ENCODE data around the gene FAM120C.
A peak's percentile ranks its signal among the peaks of the same experiment; 100 is the strongest.

Gene FAM120C

GRCh38 chrX:54063361-54063760, 119.7 kb downstream of the FAM120C start:
- no peaks in the 10 kb centered on the region for H3K4me1 Mint-ChIP-seq
- DNase-seq, result no peak
- peaks cover 59% of the 10 kb centered on the region for H3K9me3 Mint-ChIP-seq
- no peak overlapping the region for H3K4me3 Mint-ChIP-seq
- TF ChIP-seq, protein P1, sequence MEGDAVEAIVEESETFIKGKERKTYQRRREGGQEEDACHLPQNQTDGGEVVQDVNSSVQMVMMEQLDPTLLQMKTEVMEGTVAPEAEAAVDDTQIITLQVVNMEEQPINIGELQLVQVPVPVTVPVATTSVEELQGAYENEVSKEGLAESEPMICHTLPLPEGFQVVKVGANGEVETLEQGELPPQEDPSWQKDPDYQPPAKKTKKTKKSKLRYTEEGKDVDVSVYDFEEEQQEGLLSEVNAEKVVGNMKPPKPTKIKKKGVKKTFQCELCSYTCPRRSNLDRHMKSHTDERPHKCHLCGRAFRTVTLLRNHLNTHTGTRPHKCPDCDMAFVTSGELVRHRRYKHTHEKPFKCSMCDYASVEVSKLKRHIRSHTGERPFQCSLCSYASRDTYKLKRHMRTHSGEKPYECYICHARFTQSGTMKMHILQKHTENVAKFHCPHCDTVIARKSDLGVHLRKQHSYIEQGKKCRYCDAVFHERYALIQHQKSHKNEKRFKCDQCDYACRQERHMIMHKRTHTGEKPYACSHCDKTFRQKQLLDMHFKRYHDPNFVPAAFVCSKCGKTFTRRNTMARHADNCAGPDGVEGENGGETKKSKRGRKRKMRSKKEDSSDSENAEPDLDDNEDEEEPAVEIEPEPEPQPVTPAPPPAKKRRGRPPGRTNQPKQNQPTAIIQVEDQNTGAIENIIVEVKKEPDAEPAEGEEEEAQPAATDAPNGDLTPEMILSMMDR (IDR thresholded peaks at IDR 0.05), result no peak
- H3K27me3 Mint-ChIP-seq (ENCODE audit: low read depth, poor library complexity), result no peaks in the 10 kb centered on the region
- H3K36me3 Mint-ChIP-seq (ENCODE audit: low read depth), result peaks cover 12% of the 10 kb centered on the region
- no peak overlapping the region for H3K27ac Mint-ChIP-seq

DNA sequence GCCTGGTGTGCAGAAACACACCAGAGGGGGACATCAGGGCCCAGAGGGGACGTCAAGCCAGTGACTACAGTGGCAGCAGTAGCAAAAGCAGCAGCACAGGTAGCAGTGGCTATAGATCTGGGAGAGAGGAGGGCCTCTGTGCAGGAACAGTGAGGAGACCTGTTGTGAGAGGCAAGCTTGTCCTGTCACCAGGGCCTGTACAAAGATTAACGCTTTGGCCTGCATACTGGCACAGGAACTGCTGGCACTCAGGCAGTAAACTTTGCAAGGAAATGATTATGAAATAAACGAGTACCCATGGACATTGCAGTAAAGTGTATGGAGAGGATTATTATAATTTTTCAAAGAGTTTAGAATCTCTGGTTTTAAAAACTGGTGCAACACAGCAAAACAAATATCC, 133.3 kb downstream of the FAM120C start:
- H3K9me3 Mint-ChIP-seq, result peaks cover 76% of the 10 kb centered on the region
- no peak overlapping the region for H3K27ac Mint-ChIP-seq
- H3K4me3 Mint-ChIP-seq, result no peak overlapping the region
- TF ChIP-seq, protein P1 (IDR thresholded peaks at IDR 0.05), result no peak
- H3K4me1 Mint-ChIP-seq, result peaks cover 19% of the 10 kb centered on the region
- H3K36me3 Mint-ChIP-seq (ENCODE audit: low read depth), result peaks cover 18% of the 10 kb centered on the region
- DNase-seq, result no peak
- peaks cover 6% of the 10 kb centered on the region for H3K27me3 Mint-ChIP-seq (ENCODE audit: low read depth, poor library complexity)

- Mint-ChIP-seq H3K9me3 (peaks cover 71% of the 10 kb centered on the region), H3K27me3 (ENCODE audit: low read depth, poor library complexity) (peaks cover 6% of the 10 kb centered on the region), H3K36me3 (ENCODE audit: low read depth) (peaks cover 9% of the 10 kb centered on the region), H3K4me3 (no peak overlapping the region), H3K4me1 (peaks cover 19% of the 10 kb centered on the region), H3K27ac (no peak overlapping the region)
- TF ChIP-seq, protein P1 (IDR thresholded peaks at IDR 0.05), result no peak
- DNase-seq, result no peak
Observed at GRCh38 chrX:54048412-54048811, 134.6 kb downstream of the FAM120C start.

- H3K4me1 Mint-ChIP-seq, result peaks cover 24% of the 10 kb centered on the region
- TF ChIP-seq, protein P1 (IDR thresholded peaks at IDR 0.05), result no peak
- peaks cover 2% of the 10 kb centered on the region for H3K27me3 Mint-ChIP-seq (ENCODE audit: low read depth, poor library complexity)
- H3K27ac Mint-ChIP-seq, result peak overlapping the region; percentile 99
- peaks cover 71% of the 10 kb centered on the region for H3K9me3 Mint-ChIP-seq
- DNase-seq, result no peak
- peaks cover 2% of the 10 kb centered on the region for H3K36me3 Mint-ChIP-seq (ENCODE audit: low read depth)
- H3K4me3 Mint-ChIP-seq, result peak overlapping the region; percentile 83
Observed at GRCh38 chrX:54045563-54046228, 137.4 kb downstream of the FAM120C start.

DNA sequence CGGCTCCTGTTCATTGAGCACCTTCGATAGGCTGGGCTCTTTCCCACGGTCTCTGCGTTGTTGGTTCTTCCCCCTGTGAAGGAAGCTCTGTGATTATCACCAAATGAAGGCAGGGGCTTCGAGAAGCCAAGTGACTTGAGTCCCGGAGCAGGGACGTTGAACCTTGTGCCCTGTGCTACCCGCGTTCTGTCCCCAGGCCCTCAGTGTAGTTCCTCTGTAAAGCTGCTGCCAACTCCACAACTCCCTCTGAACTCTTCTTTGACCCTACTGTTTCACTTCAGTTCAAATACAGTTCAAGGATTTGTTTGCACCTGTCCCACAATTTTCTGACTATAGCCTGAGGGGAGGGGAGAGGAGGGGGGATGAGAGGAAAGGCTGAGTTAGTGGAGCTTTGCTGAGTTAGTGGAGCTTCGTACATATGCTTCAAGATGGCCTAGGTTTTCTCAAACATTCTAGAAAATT, 138.1 kb downstream of the FAM120C start:
- H3K27ac Mint-ChIP-seq, result peak overlapping the region; percentile 99
- peaks cover 2% of the 10 kb centered on the region for H3K27me3 Mint-ChIP-seq (ENCODE audit: low read depth, poor library complexity)
- H3K36me3 Mint-ChIP-seq (ENCODE audit: low read depth), result peaks cover 8% of the 10 kb centered on the region
- H3K4me1 Mint-ChIP-seq, result peaks cover 28% of the 10 kb centered on the region
- H3K4me3 Mint-ChIP-seq, result peak overlapping the region; percentile 83
- TF ChIP-seq, protein P1 (IDR thresholded peaks at IDR 0.05), result no peak
- DNase-seq, result no peak
- H3K9me3 Mint-ChIP-seq, result peaks cover 71% of the 10 kb centered on the region

Data from nephron progenitor cell (in vitro differentiated cells).